Measurements from ENCODE around the gene GTF3C1. TPM values are rescaled to one million over a fixed set of nuclear protein-coding genes. Genes with fewer than 3 reads are reported as not detected.

The GTF3C1 gene
- total RNA-seq, 6 experiments from 2014 or later, result 66.6 to 86.1 (median 80.3) TPM

DNA sequence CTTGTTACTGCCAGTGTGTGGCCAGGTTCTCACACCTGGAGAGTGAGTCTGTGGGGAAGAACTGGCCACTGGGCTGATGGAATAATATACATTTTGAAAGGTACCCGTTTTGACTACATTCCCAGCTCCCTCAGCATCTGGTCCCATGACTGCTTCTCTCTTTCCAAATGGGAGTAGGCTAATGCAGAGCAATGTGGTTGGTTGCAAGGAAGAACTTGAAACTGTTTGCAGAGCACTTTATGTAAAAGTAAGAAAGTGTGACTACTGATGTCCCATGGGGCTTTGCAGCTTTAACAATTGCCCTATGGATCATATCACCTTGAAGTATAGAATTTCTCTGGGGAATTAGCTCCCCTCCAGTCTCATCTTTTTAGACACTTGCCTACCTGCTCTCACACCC lies 9.2 kb upstream of the GTF3C1 start:
- TF ChIP-seq, protein P1, sequence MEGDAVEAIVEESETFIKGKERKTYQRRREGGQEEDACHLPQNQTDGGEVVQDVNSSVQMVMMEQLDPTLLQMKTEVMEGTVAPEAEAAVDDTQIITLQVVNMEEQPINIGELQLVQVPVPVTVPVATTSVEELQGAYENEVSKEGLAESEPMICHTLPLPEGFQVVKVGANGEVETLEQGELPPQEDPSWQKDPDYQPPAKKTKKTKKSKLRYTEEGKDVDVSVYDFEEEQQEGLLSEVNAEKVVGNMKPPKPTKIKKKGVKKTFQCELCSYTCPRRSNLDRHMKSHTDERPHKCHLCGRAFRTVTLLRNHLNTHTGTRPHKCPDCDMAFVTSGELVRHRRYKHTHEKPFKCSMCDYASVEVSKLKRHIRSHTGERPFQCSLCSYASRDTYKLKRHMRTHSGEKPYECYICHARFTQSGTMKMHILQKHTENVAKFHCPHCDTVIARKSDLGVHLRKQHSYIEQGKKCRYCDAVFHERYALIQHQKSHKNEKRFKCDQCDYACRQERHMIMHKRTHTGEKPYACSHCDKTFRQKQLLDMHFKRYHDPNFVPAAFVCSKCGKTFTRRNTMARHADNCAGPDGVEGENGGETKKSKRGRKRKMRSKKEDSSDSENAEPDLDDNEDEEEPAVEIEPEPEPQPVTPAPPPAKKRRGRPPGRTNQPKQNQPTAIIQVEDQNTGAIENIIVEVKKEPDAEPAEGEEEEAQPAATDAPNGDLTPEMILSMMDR (IDR thresholded peaks at IDR 0.05), result no peak
- Mint-ChIP-seq H3K36me3 (ENCODE audit: low read depth) (no peaks in the 10 kb centered on the region), H3K4me1 (ENCODE audit: low read depth) (no peaks in the 10 kb centered on the region), H3K4me3 (no peak overlapping the region), H3K27me3 (ENCODE audit: insufficient read depth) (no peaks in the 10 kb centered on the region; the same call in 1 of the 2 replicates), H3K9me3 (no peaks in the 10 kb centered on the region), H3K27ac (0 out of 2 replicates have a peak overlapping the region, but pooled peaks have one; percentile 16)
- no peak for DNase-seq

DNA sequence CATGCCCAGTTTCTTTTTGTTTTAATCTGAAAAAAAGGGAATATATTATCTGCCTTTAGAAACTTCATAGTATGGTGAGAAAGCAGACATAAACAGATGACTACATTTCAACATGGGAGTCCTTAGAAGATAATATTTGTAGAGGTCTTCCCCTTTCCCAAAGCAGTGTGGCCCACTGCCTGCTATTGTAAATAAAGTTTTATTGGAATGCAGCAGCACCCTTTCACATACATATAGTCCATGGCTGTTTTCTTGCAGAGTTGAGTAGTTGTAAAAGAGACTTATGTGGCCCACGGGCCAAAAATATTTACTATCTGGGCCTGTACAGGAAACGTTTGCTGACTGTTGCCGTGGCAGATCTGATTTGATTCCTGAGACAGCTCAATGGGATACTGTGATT lies 8.7 kb upstream of the GTF3C1 start:
- TF ChIP-seq, protein P1 (IDR thresholded peaks at IDR 0.05), result no peak
- no peaks in the 10 kb centered on the region for H3K36me3 Mint-ChIP-seq (ENCODE audit: low read depth)
- no peaks in the 10 kb centered on the region for H3K9me3 Mint-ChIP-seq
- no peaks in the 10 kb centered on the region for H3K4me1 Mint-ChIP-seq (ENCODE audit: low read depth)
- no peak for DNase-seq
- no peaks in the 10 kb centered on the region; the same call in 1 of the 2 replicates for H3K27me3 Mint-ChIP-seq (ENCODE audit: insufficient read depth)
- H3K4me3 Mint-ChIP-seq, result no peak overlapping the region
- no peak overlapping the region for H3K27ac Mint-ChIP-seq

DNA sequence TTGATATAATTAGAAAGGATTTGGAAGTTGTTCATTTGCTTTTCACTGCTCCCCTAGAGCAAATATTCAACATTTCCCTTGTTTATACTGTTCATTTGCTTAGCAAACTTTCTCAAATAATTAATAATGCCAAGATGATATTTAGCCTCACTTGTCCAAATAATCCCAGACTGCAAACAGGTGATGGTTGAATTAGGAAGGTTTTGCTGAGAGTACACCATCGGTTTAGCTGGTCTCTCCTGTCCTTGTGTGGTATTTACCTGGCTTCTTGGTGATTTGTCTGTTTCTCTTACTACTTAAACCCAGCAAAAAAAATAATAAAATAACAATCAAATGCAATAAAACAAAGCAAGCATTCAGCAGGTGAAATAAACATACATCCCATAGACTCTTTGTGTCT lies 6.8 kb upstream of the GTF3C1 start:
- H3K4me3 Mint-ChIP-seq, result no peak overlapping the region
- H3K36me3 Mint-ChIP-seq (ENCODE audit: low read depth), result no peaks in the 10 kb centered on the region
- H3K9me3 Mint-ChIP-seq, result no peaks in the 10 kb centered on the region
- no peak for DNase-seq
- no peaks in the 10 kb centered on the region for H3K4me1 Mint-ChIP-seq (ENCODE audit: low read depth)
- TF ChIP-seq, protein P1 (IDR thresholded peaks at IDR 0.05), result no peak
- no peaks in the 10 kb centered on the region; the same call in 1 of the 2 replicates for H3K27me3 Mint-ChIP-seq (ENCODE audit: insufficient read depth)
- no peak overlapping the region for H3K27ac Mint-ChIP-seq

DNA sequence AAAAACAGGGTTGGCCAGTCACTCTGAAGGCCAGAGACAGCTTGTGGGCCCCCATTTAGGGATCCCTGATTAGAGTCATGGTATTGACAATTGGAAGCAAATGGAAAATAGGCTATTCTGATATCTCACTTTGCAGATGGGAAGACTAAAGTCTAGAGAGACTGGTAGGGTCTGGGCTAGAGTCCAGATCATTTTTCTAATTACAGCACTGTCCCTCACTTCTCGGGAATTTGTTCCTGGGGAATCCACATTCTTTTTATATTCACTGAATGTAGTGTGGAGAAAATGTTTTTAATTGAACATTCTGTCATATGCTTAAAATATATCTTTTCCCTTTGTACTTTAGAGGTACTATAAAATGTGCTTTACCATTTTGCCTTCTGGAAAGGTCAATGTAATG lies 1.3 kb upstream of the GTF3C1 start:
- Mint-ChIP-seq H3K27ac (peak overlapping the region; percentile 97), H3K36me3 (ENCODE audit: low read depth) (peaks cover 11% of the 10 kb centered on the region), H3K27me3 (ENCODE audit: insufficient read depth) (peaks cover 4% of the 10 kb centered on the region; the same call in 1 of the 2 replicates), H3K9me3 (no peaks in the 10 kb centered on the region), H3K4me3 (peak overlapping the region; percentile 94), H3K4me1 (ENCODE audit: low read depth) (peaks cover 41% of the 10 kb centered on the region)
- DNase-seq, result peak; percentile 39
- TF ChIP-seq, protein P1 (IDR thresholded peaks at IDR 0.05), result no peak

DNA sequence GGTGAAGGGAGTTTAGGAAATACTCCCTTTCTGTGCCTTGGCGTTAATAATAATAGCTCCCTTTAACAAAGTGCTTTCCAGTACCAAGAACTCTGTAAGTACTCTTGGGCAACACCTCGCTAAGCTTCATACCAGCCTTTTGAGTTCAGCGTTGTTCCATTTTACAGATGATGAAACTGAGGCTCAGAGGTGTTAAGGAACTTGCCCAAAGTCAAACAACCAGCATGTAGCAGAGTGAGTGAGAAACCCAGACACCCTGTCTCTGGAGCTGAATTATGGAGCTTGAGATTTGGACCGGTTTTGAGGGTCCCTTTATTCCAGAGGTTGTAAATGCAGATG lies 838 bp upstream of the GTF3C1 start:
- no peak for DNase-seq
- peaks cover 4% of the 10 kb centered on the region; the same call in 1 of the 2 replicates for H3K27me3 Mint-ChIP-seq (ENCODE audit: insufficient read depth)
- H3K4me1 Mint-ChIP-seq (ENCODE audit: low read depth), result peaks cover 41% of the 10 kb centered on the region
- TF ChIP-seq, protein P1 (IDR thresholded peaks at IDR 0.05), result no peak
- H3K4me3 Mint-ChIP-seq, result peak overlapping the region; percentile 94
- H3K36me3 Mint-ChIP-seq (ENCODE audit: low read depth), result peaks cover 13% of the 10 kb centered on the region
- H3K9me3 Mint-ChIP-seq, result no peaks in the 10 kb centered on the region
- H3K27ac Mint-ChIP-seq, result peak overlapping the region; percentile 97

DNA sequence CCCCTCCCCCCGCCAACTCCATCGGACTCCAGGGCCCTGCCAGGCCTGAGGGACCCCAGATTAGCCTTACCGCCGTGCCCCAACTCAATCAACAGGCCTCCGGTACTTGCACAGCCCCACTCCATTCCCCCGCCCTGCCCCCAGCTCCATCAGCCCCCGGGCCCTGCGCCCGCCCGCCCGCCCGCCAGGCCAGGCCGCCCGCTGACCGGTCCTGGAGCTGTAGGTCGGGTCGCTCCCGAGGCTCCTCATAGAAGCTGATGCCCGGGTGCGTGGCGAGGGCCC lies 308 bp downstream of the GTF3C1 start:
- H3K27me3 Mint-ChIP-seq (ENCODE audit: insufficient read depth), result peaks cover 4% of the 10 kb centered on the region; the same call in 1 of the 2 replicates
- peak overlapping the region; percentile 97 for H3K27ac Mint-ChIP-seq
- no peak for DNase-seq
- peaks cover 16% of the 10 kb centered on the region for H3K36me3 Mint-ChIP-seq (ENCODE audit: low read depth)
- no peaks in the 10 kb centered on the region for H3K9me3 Mint-ChIP-seq
- peak overlapping the region; percentile 94 for H3K4me3 Mint-ChIP-seq
- TF ChIP-seq, protein P1 (IDR thresholded peaks at IDR 0.05), result no peak
- H3K4me1 Mint-ChIP-seq (ENCODE audit: low read depth), result peaks cover 41% of the 10 kb centered on the region
